ENCODE measurements around the gene RETSAT.

The RETSAT gene

DNA sequence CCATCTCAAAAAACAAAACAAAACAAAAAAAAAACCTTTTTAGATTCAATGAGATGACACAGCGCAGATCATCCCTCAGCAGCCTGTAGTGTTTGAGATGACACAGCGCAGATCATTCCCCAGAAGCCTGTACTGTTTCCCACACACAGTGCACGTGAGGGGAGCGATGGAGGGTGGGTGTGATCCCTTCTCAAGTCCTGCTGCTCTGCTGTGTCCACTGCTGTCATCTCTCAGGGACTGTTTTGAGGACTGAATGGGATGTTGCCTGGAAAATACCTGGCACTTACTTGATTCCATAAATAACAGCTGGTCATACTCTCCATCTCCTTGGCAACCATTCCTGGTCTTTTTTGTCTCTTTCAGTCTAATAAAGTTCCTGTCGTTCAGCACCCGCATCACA lies 52.2 kb downstream of the RETSAT start:
- DNase-seq = no peak
